GM11168 (cell line): ENCODE measurements around the gene SLITRK4.

Experiments used
- in situ Hi-C: fragments of 300-500 bp; cut with MboI; formaldehyde crosslinking; loops from one replicate; pipeline ENCODE4 v1.12.0; 2022; ENCODE audit warnings: low sequenced_read_pairs; ENCODE audit not compliant: unreplicated experiment

Gene SLITRK4

GRCh38 chrX:143580266-143580665 lies 55.6 kb downstream of the SLITRK4 start:
- in situ Hi-C loops = no loop called here
